Measurements from ENCODE around the gene NMT2.

The NMT2 gene

DNA sequence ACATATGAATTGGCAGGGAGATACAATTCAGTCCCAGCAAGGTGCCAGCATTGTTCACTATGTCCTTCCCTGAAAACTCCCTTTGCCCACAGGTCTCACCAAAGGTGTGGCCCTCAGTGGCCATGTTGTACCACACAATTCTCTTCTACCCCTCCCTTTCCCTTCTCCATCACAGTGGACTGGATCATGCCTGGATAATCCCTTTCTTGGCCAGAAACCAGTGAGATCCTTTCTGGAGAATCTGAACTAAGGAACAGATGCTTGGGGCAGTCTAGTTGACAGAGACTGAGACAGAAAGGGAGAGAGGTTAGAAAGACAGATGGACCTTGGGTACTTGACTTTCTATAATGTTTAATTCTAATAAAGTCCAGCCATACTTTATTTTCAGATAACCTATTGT lies 9.5 kb downstream of the NMT2 start:
- H3K36me3 ChIP-seq (ENCODE audit: insufficient read depth) = no peaks in the 10 kb centered on the region
- no peaks in the 10 kb centered on the region for H3K27me3 ChIP-seq (ENCODE audit: insufficient read depth, low read depth)
- peaks cover 6% of the 10 kb centered on the region; the same call in 1 of the 2 replicates for H3K79me2 ChIP-seq (ENCODE audit: insufficient read depth, low read depth)
- H3K4me1 ChIP-seq (ENCODE audit: low read depth, poor library complexity, severe bottlenecking) = no peaks in the 10 kb centered on the region
- no peak for TF ChIP-seq CTCF (conservative IDR thresholded peaks at IDR 0.05; ENCODE audit: low read depth, low read length)
- no peak overlapping the region for H3K4me2 ChIP-seq
- no peak overlapping the region for H3K4me3 ChIP-seq (IDR thresholded peaks at IDR 0.05; ENCODE audit: insufficient read depth, low read depth, low read length)
- no peak overlapping the region for H2AFZ ChIP-seq (ENCODE audit: low read depth)
- no peak overlapping the region for H3K9ac ChIP-seq
- no peaks in the 10 kb centered on the region for H4K20me1 ChIP-seq (ENCODE audit: insufficient read depth)
- H3K27ac ChIP-seq = no peak overlapping the region

- H3K4me3 ChIP-seq (IDR thresholded peaks at IDR 0.05; ENCODE audit: insufficient read depth, low read depth, low read length) = no peak overlapping the region
- H3K27me3 ChIP-seq (ENCODE audit: insufficient read depth, low read depth) = no peaks in the 10 kb centered on the region
- H3K27ac ChIP-seq = no peak overlapping the region
- no peak overlapping the region for H3K4me2 ChIP-seq
- H3K36me3 ChIP-seq (ENCODE audit: insufficient read depth) = no peaks in the 10 kb centered on the region
- TF ChIP-seq CTCF (conservative IDR thresholded peaks at IDR 0.05; ENCODE audit: low read depth, low read length) = no peak
- H3K79me2 ChIP-seq (ENCODE audit: insufficient read depth, low read depth) = peaks cover 6% of the 10 kb centered on the region; the same call in 1 of the 2 replicates
- no peaks in the 10 kb centered on the region for H4K20me1 ChIP-seq (ENCODE audit: insufficient read depth)
- no peak overlapping the region for H3K9ac ChIP-seq
- H3K4me1 ChIP-seq (ENCODE audit: low read depth, poor library complexity, severe bottlenecking) = no peaks in the 10 kb centered on the region
- no peak overlapping the region for H2AFZ ChIP-seq (ENCODE audit: low read depth)
These were observed 10.0 kb downstream of the NMT2 start for GRCh38 chr10:15158448-15158847.

- H3K27ac ChIP-seq = no peak overlapping the region
- H3K79me2 ChIP-seq (ENCODE audit: insufficient read depth, low read depth) = no peaks in the 10 kb centered on the region
- no peaks in the 10 kb centered on the region for H3K4me1 ChIP-seq (ENCODE audit: low read depth, poor library complexity, severe bottlenecking)
- no peak overlapping the region for H3K9ac ChIP-seq
- no peak overlapping the region for H2AFZ ChIP-seq (ENCODE audit: low read depth)
- H4K20me1 ChIP-seq (ENCODE audit: insufficient read depth) = no peaks in the 10 kb centered on the region
- no peaks in the 10 kb centered on the region for H3K36me3 ChIP-seq (ENCODE audit: insufficient read depth)
- no peak overlapping the region for H3K4me2 ChIP-seq
- H3K4me3 ChIP-seq (IDR thresholded peaks at IDR 0.05; ENCODE audit: insufficient read depth, low read depth, low read length) = no peak overlapping the region
- TF ChIP-seq CTCF (conservative IDR thresholded peaks at IDR 0.05; ENCODE audit: low read depth, low read length) = no peak
- no peaks in the 10 kb centered on the region for H3K27me3 ChIP-seq (ENCODE audit: insufficient read depth, low read depth)
These were observed 12.4 kb downstream of the NMT2 start for GRCh38 chr10:15155978-15156656.

- Histone ChIP-seq H3K36me3 (ENCODE audit: insufficient read depth) (no peaks in the 10 kb centered on the region), H3K4me3 (IDR thresholded peaks at IDR 0.05; ENCODE audit: insufficient read depth, low read depth, low read length) (no peak overlapping the region), H3K9ac (no peak overlapping the region), H3K79me2 (ENCODE audit: insufficient read depth, low read depth) (no peaks in the 10 kb centered on the region), H3K27ac (no peak overlapping the region), H3K27me3 (ENCODE audit: insufficient read depth, low read depth) (no peaks in the 10 kb centered on the region), H3K4me2 (no peak overlapping the region), H4K20me1 (ENCODE audit: insufficient read depth) (no peaks in the 10 kb centered on the region), H2AFZ (ENCODE audit: low read depth) (no peak overlapping the region), H3K4me1 (ENCODE audit: low read depth, poor library complexity, severe bottlenecking) (no peaks in the 10 kb centered on the region)
- TF ChIP-seq CTCF (conservative IDR thresholded peaks at IDR 0.05; ENCODE audit: low read depth, low read length) = no peak
These were observed 15.9 kb downstream of the NMT2 start for GRCh38 chr10:15152556-15152955.
